HG02870 (cell line): ENCODE measurements around the gene TXNRD2.

Experiments
- ATAC-seq: cut with Tn5 transposase; IDR thresholded peaks from one replicate; pipeline ENCODE4 v1.9.1; 2021; ENCODE audit warnings: mild to moderate bottlenecking, moderate library complexity; ENCODE audit not compliant: unreplicated experiment

TXNRD2 gene

DNA sequence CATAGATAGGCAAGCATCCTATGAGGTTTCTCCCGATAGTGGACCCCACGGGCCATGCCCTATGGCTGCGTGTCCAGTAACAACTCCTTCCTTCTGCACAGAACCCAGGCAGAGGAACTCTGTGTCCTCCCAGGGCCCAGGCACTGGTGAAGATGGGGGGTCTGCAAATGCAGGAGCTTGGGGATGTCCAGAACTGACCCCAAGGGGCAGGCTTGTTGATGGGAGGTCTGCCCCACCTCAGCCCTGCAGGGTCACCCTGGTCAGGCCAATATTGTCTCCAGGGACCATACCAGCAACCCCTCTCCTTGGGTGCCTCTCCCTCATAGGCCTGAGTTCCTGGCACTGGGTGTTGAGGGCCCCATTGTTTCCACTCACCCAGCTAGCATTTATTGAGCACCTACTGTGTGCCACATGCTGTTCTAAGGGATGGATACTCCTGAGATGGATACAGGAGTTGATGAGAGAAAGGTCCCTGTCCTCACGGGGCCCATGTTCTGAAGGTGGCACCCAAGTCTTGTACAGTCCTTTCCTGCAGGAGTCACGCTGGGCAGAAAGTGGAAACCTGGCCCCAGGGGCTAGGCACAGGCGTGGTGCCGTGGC lies 26.3 kb upstream of the TXNRD2 start:
- no peak for ATAC-seq

- ATAC-seq: no peak
These were observed 25.5 kb upstream of the TXNRD2 start for GRCh38 chr22:19966908-19967750.

DNA sequence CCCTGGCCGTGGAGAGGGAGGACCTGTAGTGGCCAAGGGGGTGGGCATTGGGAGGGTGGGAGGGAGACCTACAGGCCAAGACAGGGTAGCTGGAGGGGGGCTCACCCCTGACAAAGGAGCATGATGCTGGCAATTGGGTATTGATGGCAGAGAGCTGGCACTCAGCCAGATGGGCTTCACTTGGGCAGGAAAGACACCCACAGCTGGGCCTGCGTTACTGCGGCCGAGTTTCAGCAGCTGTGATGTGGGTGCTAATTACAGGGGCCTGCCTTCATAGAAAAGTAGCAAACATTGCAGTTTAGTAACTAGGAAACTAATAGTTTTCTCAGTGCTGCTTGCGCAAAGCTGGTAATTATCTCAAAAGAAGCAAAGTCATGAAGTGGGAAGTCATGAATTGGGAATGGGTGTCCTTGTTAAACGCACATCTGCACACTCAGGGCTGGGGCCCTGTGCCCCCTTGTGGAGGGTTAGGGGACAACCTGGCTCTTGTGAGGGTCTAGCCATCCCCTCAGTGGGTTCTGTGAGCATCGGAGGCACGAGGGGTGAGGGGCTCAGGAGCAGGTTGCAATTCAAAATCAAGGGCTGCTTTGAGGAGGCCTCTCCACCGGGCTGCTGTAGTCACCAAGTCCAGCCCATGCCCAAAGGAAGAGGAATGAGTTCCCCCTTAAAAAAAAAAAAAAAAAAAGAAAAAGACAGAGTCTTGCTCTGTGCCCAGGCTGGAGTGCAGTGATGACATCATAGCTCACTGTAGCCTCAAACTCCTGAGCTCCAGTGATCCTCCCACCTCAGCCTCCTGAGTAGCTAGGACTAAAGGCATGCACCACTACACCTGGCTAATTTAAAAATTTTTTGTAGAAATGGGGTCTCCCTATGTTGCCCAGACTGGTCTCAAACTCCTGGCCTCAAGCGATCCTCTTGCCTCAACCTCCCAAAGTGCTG lies 24.4 kb upstream of the TXNRD2 start:
- ATAC-seq: no peak

GRCh38 chr22:19964701-19965386 lies 23.2 kb upstream of the TXNRD2 start:
- no peak for ATAC-seq

- no peak for ATAC-seq
These were observed 22.4 kb upstream of the TXNRD2 start for GRCh38 chr22:19963863-19964642.

- no peak for ATAC-seq
These were observed 21.5 kb upstream of the TXNRD2 start for GRCh38 chr22:19962909-19963806.

GRCh38 chr22:19962246-19962908 lies 20.8 kb upstream of the TXNRD2 start:
- ATAC-seq: no peak

DNA sequence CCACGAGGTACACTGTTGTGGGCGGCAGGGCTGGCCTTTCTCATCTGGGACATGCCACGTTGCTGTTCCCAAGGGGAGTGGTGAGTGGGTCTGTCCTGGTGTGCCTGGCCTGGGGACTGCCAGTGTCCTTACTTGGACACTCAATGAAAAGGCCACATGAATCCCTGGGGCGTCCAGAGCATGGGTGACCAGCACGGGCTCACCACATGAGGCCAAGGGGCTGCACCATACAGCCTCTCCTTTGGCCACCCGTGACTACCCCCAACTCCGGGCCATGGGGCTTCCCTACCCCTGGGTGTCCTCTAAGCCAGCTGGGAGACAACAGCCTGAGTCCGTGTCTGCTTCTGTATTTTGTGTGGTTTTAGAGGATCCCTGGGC lies 20.2 kb upstream of the TXNRD2 start:
- ATAC-seq: no peak

- ATAC-seq: no peak
These were observed 19.6 kb upstream of the TXNRD2 start for GRCh38 chr22:19961201-19961580.

DNA sequence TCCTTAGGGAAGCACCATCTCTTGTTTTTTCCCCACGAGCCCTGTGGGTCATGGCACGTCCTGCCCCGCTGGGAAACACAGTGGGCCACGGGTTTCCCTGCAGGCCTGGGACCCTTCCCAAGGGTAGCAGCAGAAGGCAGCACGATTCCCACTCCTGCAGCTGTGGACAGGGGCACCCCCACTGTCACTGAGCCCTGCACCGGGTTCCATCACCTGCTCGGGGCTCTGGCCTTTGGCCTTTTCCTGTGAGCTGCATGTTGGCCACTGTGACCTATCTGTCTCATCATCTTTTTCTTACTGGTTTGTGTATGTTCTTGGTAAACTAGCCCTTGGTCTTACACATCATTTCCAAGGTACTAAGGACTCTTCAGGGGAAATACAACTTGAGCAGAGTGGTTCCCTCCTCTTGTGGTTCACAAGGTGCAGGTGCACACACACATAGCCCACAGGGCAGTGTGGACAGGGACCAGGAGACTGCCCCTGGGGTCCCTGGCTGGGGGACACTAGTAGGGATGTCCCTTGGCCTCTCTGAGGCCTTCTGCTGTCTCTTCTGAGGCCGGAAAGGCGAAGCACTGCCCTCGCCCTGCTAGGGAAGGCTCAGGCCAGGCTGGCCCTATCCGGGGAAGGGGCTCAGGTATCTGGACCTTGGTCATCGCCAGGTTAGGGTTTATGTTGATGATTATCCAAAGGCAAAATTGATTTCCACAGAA lies 19.0 kb upstream of the TXNRD2 start:
- ATAC-seq: no peak

DNA sequence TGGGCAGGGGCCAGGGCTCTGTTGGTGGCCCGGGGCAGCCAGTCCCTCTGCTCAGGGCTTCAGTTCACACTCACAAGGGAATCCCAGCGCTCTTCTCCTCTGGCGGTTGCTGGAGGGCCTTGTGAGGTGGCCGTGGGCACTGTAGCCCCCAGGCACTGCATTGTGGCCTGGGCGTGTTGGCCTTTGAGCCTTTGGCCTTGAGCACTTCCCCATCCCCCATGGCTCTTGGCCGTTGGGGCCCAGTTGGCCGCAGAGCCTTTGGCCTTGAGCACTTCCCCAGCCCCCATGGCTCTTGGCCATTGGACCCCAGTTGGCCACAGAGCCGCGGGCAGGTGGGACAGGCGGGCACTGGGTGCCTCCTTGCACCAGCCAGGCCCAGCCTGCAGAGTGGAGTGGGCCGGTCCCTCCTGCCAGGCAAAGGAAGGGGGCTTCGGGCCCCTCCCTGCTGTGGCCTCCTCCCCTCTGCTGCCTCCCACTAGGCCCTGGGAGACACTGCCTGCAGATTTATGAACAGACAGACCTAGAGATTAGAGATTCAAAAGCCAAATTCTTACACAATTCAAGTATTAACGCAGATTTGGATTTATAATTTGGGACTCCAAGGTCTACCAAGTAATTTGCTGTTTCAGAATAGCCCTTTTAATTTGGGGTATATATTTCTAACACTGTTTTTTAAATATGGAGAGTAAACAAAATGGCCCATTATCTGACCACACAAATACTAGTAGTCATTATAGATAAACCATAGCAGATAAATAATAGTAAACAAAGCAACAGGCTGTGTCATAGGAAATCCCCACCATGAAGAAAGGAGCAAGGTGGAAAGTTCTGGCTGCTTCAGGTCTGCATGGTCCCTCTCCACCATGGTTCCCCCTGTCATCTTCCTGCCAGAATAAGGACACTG lies 18.2 kb upstream of the TXNRD2 start:
- ATAC-seq: no peak

DNA sequence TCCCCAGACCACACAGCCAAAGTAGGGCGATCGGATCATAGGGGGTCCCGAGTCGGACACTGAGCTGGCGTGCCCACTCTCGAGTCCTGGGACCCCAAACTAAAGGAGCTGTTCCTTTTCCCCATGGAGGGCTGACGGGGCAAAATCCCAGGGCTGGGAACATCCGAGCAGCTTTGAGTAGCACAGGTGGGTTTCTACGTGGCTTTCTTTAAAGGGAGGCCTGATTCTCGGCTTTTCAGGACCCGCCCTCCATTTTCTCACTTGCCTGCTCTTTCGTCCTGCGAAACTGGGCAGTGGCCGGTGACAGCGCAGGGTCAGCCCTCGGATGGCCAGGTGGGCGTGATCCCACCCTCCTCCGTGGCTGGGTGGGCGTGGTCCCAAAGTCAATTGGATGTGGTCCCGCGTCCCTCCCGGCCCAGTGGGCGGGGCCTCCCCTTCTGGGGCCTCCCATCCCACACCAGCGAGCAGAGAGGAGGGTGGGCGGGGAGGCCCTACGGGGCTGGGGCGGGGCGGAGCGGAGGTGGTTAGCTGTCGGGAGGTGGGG lies 17.5 kb upstream of the TXNRD2 start:
- ATAC-seq: no peak

GRCh38 chr22:19958083-19959042 lies 16.7 kb upstream of the TXNRD2 start:
- ATAC-seq: no peak

- no peak for ATAC-seq
These were observed 15.8 kb upstream of the TXNRD2 start for GRCh38 chr22:19957445-19957844.
